Measurements from ENCODE around the gene BORCS6. TPM values are rescaled to one million over a fixed set of nuclear protein-coding genes. Genes with fewer than 3 reads are reported as not detected.
A peak's percentile ranks its signal among the peaks of the same experiment; 100 is the strongest.
"Not testable (repeated sequence)": the region's sequence is repeated elsewhere in the genome, so short reads cannot be mapped to it uniquely, and the experiment has no call there.

Gene BORCS6
- 27.7 TPM for total RNA-seq

- peak; percentile 75 to 97 (median 97) for DNase-seq (ENCODE audit: low read depth in 2 of 3, low spot score in 2 of 3)
Measured at GRCh38 chr17:8189711-8190477, at the start of gene BORCS6. BORCS6 (minus strand) TSS chr17:8190180; CDS start chr17:8190140, 40 bp downstream.

GRCh38 chr17:8237886-8238285, 47.9 kb upstream of the BORCS6 start:
- no peak for DNase-seq (ENCODE audit: low read depth in 2 of 3, low spot score in 2 of 3)

DNA sequence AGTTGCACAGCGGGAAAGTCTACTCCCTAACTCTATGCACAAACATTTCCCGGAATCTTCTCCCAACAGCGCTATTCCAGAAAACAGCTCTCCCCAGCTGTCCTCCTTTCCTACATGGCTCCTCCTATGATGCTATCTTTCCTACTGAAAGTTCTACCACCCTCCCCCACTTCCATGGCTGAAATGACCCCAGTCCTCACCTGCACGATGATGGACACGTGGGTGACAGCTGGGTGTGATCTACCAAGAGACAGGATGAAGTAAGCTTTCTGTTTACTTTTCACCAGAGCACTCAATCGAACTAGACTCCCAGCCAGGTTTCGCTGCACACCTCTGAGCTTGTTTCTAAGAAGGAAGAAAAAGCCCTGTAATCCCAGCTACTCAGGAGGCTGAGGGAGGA, 47.2 kb upstream of the BORCS6 start:
- DNase-seq (ENCODE audit: low read depth in 2 of 3, low spot score in 2 of 3) = no peak

DNA sequence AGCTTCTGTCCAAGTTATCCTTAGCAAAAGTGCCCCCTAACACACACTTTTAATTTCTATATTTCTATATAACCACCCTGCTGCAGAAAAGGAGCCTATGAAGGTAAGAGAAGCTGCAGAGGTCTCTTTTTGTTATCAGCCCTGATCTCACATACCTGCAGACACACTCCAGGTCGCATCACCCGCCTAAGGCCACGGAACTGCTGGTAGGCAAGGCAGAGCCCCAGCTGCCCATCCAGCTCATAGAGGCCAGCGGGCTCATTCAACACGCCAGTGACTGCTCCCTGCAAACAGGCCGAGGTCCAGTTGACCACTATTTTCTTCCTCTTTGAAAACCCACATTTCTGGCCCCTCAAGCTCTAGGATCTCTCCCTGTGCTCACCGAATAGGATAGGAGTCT, 45.7 kb upstream of the BORCS6 start:
- no peak for DNase-seq (ENCODE audit: low read depth in 2 of 3, low spot score in 2 of 3)

DNA sequence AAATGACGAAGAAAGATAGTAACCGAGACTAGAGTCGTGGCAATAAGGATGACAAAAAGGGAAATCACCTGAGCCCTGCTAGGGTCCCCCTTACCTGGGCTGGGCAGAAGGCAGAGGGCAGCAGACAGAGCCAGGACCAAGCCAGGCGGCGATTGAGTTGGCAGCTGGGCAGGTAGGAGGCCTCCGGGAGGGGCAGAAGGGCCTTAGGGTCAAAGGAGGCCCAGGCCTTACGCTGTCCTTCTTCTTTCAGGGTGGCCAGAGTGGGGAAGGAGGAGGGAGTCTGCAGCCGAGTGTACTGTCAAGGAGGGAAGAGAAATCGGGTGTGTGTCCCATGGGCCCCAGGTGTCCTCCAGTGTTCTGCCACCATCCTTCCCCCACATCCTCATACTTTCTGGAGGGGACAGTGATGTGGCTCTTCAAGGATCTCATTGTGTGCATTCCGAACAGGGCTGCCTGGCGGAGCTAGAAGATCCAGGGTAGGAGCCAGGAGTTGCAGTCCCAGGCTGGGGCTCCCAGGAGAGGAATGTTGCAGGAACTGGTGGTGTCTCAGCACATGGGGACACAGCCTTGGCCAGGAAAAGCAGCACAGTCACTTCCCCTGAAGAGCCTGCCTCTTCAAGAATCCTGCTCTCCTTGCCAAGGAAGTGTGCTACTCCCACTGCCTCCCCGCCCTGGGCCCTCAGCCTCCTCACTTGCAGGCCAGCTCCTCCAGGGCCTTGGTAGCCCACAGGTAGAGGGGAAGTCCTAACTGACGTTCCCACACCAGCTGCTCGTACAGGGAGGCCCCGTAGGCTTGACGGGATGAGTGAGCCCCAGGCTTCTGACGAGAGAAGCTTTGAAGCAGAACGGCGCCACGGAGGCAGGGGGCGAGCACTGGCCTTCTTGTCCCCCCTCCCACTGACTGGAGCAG, 44.6 kb upstream of the BORCS6 start:
- no peak for DNase-seq (ENCODE audit: low read depth in 2 of 3, low spot score in 2 of 3)

DNA sequence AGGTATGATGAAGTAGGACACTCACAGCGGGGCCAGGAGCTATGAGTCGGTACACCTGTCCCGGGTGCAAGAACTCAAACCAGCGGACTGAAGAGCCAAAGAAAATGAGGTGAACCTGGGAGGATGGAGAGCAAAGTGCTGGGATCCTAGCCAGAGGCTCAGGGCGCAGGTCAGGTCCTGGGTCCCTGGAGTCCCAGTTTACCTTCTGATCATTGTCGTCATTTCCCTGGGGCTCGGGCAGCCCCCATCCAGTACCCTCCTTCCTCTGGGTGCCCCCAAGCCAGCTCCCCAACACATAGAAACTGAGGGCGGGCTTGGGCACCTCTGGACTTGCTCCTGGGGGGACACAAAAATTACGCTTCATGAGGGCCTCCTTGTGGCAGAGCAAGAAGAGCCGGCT, 41.7 kb upstream of the BORCS6 start:
- DNase-seq (ENCODE audit: low read depth in 2 of 3, low spot score in 2 of 3) = no peak

GRCh38 chr17:8227238-8227581, 37.2 kb upstream of the BORCS6 start:
- no peak for DNase-seq (ENCODE audit: low read depth in 2 of 3, low spot score in 2 of 3)

DNA sequence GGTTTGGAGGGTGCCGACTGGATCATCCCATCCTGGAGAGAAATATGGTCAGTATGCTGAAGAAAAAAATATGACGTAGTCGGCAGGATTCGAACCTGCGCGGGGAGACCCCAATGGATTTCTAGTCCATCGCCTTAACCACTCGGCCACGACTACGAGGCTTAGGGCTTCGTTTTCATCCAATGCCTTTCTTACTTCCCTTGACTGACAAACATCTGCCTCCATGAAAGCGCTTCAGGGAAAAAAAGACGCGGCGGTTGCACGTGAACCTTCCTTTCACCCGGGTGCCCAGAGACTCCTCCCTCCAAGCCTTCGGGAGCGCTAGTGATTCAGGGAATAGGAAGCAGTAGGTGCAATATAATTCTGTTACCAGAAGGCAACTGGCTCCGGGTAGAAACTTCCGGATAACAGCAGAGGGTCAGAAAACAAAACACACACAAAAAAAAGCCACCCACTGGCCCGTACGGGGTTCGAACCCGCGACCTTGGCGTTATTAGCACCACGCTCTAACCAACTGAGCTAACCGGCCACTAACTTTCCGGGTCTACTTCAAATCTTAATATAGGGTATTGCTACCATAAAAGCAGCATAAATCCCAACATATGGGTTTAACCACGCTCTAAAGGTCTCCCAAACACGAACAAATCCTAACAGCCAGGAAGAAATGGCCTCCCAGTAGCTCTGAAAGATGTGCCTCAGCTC, 36.7 kb upstream of the BORCS6 start:
- DNase-seq (ENCODE audit: low read depth in 2 of 3, low spot score in 2 of 3) = peak in 2 of 3 donors; percentile 78 to 95

GRCh38 chr17:8225813-8226535, 36.0 kb upstream of the BORCS6 start:
- DNase-seq (ENCODE audit: low read depth in 2 of 3, low spot score in 2 of 3) = peak in 1 of 3 donors; percentile 60

DNA sequence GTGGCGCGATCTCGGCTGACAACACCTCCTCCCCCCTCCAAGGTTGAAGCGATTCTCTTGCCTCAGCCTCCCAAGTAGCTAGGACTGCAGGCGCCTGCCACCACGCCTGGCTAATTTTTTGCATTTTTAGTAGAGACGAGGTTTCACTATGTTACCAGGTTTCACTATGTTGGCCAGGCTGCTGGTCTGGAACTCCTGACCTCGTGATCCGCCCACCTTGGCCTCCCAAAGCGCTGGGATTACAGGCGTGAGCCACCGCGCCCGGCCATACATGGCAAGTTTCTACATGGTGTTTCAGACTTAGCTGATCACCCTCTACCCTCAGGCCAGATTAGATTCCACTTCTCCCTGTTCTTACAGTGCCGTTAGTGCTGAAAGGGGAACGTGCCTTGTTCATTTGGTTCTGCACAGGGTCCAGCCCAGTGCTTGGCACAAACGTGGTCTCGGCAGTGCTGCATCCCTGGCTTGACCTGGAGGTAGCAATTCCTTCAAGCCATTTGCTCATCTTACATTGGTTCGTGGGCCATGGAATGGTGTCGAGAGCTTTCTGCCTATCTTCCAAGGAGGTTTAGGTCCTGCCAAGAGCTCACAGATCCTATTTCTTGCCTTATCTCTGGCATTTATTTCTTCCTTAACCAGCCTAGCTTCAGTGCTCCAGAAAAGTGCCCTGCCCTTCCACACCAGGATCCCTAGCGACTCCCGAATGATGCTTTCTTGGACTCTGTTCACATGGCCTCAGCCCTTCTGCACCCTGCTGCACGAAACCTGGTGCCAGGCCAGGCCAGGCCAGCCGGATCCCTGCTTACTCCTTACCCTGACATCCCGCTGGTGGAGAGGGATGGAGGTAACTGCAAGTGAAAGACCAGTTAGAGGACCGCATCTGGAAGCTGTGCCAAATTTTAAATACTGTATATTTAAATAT, 35.2 kb upstream of the BORCS6 start:
- DNase-seq (ENCODE audit: low read depth in 2 of 3, low spot score in 2 of 3) = no peak

- peak in 2 of 3 donors; percentile 76 for DNase-seq (ENCODE audit: low read depth in 2 of 3, low spot score in 2 of 3)
Measured at GRCh38 chr17:8223356-8224126, 33.6 kb upstream of the BORCS6 start.

- DNase-seq (ENCODE audit: low read depth in 2 of 3, low spot score in 2 of 3) = peak; percentile 81 to 94 (median 91)
Measured at GRCh38 chr17:8222630-8223355, 32.8 kb upstream of the BORCS6 start.

DNA sequence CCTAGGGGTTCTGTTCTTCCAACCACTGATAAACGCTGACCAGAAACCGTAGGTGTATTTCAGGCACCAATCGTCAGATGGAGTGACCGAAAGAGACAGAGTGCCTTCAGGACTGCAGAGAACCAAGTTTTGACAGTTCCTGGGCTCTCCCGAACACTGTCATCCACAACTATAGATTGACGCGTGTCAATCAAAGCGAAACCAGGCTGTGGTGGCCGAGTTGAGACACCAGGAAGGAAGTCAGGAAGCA, 32.3 kb upstream of the BORCS6 start:
- no peak for DNase-seq (ENCODE audit: low read depth in 2 of 3, low spot score in 2 of 3)

DNA sequence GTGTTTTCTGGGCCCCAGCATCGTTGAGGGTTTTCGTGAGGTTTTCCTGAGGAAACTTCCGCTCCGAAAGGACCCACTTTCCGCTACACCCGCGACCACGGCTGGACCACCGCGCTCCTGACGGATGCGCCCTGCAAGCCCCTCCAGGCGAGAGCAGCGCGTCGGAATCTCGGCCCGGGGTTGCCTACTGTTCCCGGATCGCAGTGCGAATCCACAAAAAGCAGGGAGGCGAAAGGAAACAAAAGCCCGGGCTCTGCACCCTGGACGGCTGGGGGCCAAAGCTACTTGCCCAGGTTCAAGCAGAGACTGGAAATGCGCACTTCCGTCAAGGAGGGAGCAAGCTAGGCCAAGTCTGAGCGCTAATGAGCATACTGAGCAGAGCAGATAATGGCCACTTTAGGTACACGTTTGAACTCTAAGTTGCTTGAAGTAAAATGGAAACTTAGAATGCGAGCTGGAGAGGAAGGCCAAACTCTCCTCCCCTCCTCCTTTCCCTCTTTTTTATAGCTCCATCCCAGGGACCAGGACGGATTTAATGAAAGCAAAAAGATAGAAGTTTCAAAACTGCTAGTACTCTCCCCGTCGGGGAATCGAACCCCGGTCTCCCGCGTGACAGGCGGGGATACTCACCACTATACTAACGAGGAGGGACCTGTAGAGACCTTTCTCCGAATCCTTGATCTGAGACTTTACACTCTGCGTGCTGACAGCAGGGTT, 31.8 kb upstream of the BORCS6 start:
- peak; percentile 85 to 96 (median 92) for DNase-seq (ENCODE audit: low read depth in 2 of 3, low spot score in 2 of 3)

DNA sequence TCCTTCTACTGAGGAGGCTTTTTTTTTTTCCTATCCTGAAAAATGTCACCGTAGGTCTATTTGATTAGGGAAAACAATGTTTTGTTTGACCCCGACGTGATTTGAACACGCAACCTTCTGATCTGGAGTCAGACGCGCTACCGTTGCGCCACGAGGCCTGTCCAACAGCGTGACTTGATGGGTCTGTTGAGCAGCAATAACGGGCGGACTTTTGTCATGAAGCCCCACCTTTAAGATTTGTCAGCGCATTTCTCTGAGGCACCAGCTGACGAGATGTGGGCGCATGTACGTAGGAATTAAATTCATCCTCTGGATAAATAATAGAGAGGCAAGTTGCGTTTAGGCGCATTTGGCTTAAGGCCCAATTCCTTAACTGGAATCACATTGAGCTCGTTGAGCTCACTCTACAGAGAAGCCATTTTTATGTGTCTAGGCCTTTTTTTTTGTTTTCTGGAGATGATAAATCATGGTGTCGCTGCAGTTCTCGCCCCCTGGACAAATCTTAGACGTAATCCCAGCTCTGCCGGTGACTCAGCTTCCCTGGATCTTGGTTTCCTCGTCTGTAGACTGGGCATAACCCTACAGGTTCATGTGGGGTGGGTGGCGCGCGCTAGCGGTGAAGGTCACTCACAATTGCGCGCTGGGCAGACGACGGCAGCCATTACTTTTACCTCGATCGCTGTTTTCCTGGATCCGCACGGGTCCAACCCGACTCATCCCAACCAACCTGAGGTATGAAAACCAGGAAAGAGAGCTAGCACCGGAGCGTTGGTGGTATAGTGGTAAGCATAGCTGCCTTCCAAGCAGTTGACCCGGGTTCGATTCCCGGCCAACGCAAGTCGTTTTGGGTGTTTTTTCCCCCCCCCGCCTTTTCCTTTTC, 31.0 kb upstream of the BORCS6 start:
- peak; percentile 76 to 95 (median 85) for DNase-seq (ENCODE audit: low read depth in 2 of 3, low spot score in 2 of 3)

DNA sequence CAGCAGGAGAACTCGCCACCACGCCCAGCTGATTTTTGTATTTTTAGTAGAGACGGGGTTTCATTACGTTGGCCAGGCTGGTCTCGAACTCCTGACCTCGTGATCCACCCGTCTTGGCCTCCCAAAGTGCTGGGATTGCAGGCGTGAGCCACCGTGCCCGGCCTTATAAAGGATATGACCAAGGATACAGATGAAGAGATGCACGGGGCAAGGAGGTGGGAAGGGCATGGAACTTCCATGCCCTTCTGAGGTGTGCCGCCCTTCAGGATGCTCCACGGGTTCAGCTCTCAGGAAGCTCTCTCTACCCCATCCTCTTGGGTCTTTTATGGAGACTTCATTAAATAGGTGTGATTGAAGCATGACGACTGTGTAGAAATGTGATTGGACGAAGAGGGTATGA, 24.0 kb upstream of the BORCS6 start:
- DNase-seq (ENCODE audit: low read depth in 2 of 3, low spot score in 2 of 3) = not testable (repeated sequence)

All from hematopoietic multipotent progenitor cell (in vitro differentiated cells).